Peyer's patch (tissue), 4 donors: Measurements from ENCODE around the gene POGLUT3. TPM values are rescaled to one million over a fixed set of nuclear protein-coding genes. Genes with fewer than 3 reads are reported as not detected.

Experiments used
- DNase-seq, 3 donors: peaks; one replicate each; pipeline ENCODE4 v3.0.0-alpha.2; 2017 to 2019
- H3K27ac ChIP-seq, 4 donors: fragments of 200-600 bp; sonication (generic); one replicate each; pipeline ENCODE4 v1.5.1; 2016 to 2019
- H3K27me3 ChIP-seq, 2 donors: fragments of 200-600 bp; sonication (generic); one replicate each; pipeline ENCODE4 v1.5.1; 2019
- H3K36me3 ChIP-seq, 3 donors: fragments of 200-600 bp; sonication (generic); one replicate each; pipeline ENCODE4 v1.5.1; 2016 to 2019
- H3K4me1 ChIP-seq, 4 donors: fragments of 200-600 bp; sonication (generic); one replicate each; pipeline ENCODE4 v1.5.1; 2016 to 2019
- H3K4me3 ChIP-seq, 4 donors: fragments of 200-600 bp; sonication (generic); 1 replicate in 3 of 4; 2 replicates in 1 of 4; pipeline ENCODE4 v1.5.1; 2016 to 2019; ENCODE audit warnings: mild to moderate bottlenecking in 1 of 4
- H3K9me3 ChIP-seq, 4 donors: fragments of 200-600 bp; sonication (generic); one replicate each; pipeline ENCODE4 v1.5.1; 2016 to 2019; ENCODE audit warnings: mild to moderate bottlenecking in 1 of 4
- POLR2A ChIP-seq, 2 donors: fragments of 450-650 bp; IDR thresholded peaks; one replicate each; pipeline ENCODE4 v1.5.1; 2017; ENCODE audit warnings: antibody characterized with exemption in 2 of 2, mild to moderate bottlenecking in 2 of 2, moderate library complexity in 2 of 2
- total RNA-seq, 4 donors: library from RNA; depleted of rRNA; stranded (reverse); fragments of >200 nt; gene quantifications; one replicate each; pipeline ENCODE4 v1.1.0, GENCODE V29; 2016
- TF ChIP-seq, protein P1 (sequence below), 6 experiments: fragments of 450-650 bp in 4 of 6; fragments of 200-600 bp in 2 of 6; sonication (generic) in 1 of 6; IDR thresholded peaks; one replicate each; pipeline ENCODE4 v1.5.1; 2017 to 2019; ENCODE audit warnings: antibody characterized with exemption in 6 of 6, mild to moderate bottlenecking in 3 of 6, moderate library complexity in 1 of 6

POGLUT3 gene
- total RNA-seq = 1 to 10 TPM; 1.7 to 6.3 (median 5.0) TPM

GRCh38 chr11:108498046-108498815 lies at the start of gene POGLUT3:
Gene POGLUT3 (minus strand): TSS chr11:108498384. CDS start chr11:108498366, 18 bp downstream.
- TF ChIP-seq, protein P1, sequence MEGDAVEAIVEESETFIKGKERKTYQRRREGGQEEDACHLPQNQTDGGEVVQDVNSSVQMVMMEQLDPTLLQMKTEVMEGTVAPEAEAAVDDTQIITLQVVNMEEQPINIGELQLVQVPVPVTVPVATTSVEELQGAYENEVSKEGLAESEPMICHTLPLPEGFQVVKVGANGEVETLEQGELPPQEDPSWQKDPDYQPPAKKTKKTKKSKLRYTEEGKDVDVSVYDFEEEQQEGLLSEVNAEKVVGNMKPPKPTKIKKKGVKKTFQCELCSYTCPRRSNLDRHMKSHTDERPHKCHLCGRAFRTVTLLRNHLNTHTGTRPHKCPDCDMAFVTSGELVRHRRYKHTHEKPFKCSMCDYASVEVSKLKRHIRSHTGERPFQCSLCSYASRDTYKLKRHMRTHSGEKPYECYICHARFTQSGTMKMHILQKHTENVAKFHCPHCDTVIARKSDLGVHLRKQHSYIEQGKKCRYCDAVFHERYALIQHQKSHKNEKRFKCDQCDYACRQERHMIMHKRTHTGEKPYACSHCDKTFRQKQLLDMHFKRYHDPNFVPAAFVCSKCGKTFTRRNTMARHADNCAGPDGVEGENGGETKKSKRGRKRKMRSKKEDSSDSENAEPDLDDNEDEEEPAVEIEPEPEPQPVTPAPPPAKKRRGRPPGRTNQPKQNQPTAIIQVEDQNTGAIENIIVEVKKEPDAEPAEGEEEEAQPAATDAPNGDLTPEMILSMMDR (IDR thresholded peaks at IDR 0.05) = no peak
- no peak for TF ChIP-seq POLR2A (IDR thresholded peaks at IDR 0.05)
- peak within 1 kb of the TSS; percentile 77 to 95 (median 88) for H3K27ac ChIP-seq
- peaks cover 0 to 9% (median 4%) of the 10 kb centered on the region in 4 donors for H3K4me1 ChIP-seq
- H3K9me3 ChIP-seq = no peaks in the 10 kb centered on the region
- peak; percentile 22 to 74 (median 68) for DNase-seq
- H3K27me3 ChIP-seq = no peaks in the 10 kb centered on the region
- no peaks in the 10 kb centered on the region for H3K36me3 ChIP-seq
- H3K4me3 ChIP-seq = peak within 1 kb of the TSS; percentile 56 to 81 (median 76)

DNA sequence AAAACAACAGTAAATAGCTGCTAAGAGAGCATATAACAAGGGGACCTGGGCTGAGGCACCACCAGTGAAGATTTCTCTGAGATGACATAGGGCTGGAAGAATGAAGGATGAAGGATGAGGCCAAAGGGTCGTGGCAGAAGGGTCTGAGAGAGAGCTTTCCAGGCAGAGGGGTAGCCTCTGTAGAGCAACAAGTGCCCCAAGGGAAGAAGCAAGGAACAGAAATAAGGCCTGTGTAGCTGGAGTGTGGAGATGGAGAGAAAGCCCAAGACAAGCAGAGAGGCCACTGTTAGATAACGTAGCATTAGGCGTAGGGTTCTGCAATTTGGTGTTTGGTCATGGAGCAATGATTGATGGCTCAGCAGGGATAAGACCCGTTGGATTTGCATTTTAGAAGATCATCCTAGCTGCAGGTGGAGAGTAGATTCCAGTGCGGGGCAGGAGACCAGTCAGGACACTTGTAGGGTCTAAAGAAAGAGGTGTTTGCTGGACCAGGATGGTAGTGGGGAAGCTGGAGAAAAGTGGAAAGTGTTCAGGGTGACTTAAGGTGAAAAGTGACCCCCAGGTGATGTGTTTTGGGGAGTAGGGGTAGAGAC lies 47.8 kb upstream of the POGLUT3 start:
- no peaks in the 10 kb centered on the region for H3K27me3 ChIP-seq
- H3K4me1 ChIP-seq = no peaks in the 10 kb centered on the region

DNA sequence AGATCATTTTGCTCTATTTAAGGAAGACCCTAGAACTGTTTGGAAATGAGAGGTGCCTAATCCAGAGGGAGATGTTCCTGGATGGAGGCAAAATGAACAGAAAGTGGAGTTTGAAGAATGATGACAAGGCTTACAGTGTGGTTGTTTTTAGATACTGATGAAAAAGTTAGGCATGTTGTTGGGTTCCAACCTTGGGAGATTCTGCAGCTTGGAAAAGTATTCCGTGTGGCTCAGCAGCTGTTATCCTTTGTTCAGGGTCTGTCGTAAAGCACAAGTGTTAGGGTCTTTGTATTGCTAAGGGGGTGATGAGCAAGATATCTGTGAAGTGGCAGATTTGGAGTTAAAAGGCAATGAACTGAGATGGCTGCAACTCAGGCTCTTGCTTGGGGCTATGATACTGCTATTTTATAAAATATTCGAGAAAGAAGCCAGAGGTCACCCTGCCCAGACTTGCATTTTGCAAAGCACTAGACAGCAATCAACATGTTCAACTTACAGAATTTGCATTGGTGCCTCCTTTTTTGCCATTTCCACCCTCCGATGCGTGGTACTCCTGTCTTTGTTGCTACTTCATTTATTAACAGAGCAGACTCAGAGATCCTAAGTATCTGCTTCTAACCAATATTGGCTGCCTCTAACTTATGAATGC lies 45.3 kb upstream of the POGLUT3 start:
- Histone ChIP-seq H3K27me3 (no peaks in the 10 kb centered on the region), H3K9me3 (no peaks in the 10 kb centered on the region), H3K4me3 (no peak overlapping the region), H3K36me3 (no peaks in the 10 kb centered on the region), H3K27ac (no peak overlapping the region), H3K4me1 (no peaks in the 10 kb centered on the region)
- no peak for DNase-seq
- TF ChIP-seq, protein P1 (IDR thresholded peaks at IDR 0.05) = no peak
- TF ChIP-seq POLR2A (IDR thresholded peaks at IDR 0.05) = no peak

More for the DNA sequence above, 47.8 kb upstream of the POGLUT3 start:
- H3K36me3 ChIP-seq = no peaks in the 10 kb centered on the region
- H3K27ac ChIP-seq = no peak overlapping the region
- no peak overlapping the region for H3K4me3 ChIP-seq
- TF ChIP-seq, protein P1 (IDR thresholded peaks at IDR 0.05) = no peak
- no peak for TF ChIP-seq POLR2A (IDR thresholded peaks at IDR 0.05)
- no peaks in the 10 kb centered on the region for H3K9me3 ChIP-seq
- DNase-seq = no peak

GRCh38 chr11:108541531-108541930 lies 43.3 kb upstream of the POGLUT3 start:
- H3K9me3 ChIP-seq = no peaks in the 10 kb centered on the region
- H3K27me3 ChIP-seq = no peaks in the 10 kb centered on the region
- H3K4me1 ChIP-seq = no peaks in the 10 kb centered on the region
- H3K27ac ChIP-seq = no peak overlapping the region
- H3K36me3 ChIP-seq = no peaks in the 10 kb centered on the region
- DNase-seq = no peak
- TF ChIP-seq, protein P1 (IDR thresholded peaks at IDR 0.05) = no peak
- no peak for TF ChIP-seq POLR2A (IDR thresholded peaks at IDR 0.05)
- H3K4me3 ChIP-seq = no peak overlapping the region

- Histone ChIP-seq H3K4me3 (no peak overlapping the region), H3K4me1 (no peaks in the 10 kb centered on the region), H3K27me3 (no peaks in the 10 kb centered on the region), H3K27ac (no peak overlapping the region), H3K9me3 (no peaks in the 10 kb centered on the region), H3K36me3 (no peaks in the 10 kb centered on the region)
- no peak for DNase-seq
- TF ChIP-seq, protein P1 (IDR thresholded peaks at IDR 0.05) = no peak
- TF ChIP-seq POLR2A (IDR thresholded peaks at IDR 0.05) = no peak
These were observed 40.3 kb upstream of the POGLUT3 start for GRCh38 chr11:108538502-108538901.
